SK-N-SH (cell line): ENCODE data around the gene GNAT2. TPM values are rescaled to one million over a fixed set of nuclear protein-coding genes. Genes with fewer than 3 reads are reported as not detected.

Experiments used
- CTCF ChIA-PET: fragments of 300-600, 350-600 bp; formaldehyde crosslinking; extraction: SDS; loops from one replicate; lab custom pipeline; 2021; lab: Yijun Ruan, JAX
- POLR2A ChIA-PET: fragments of 350-600 bp; sonication (Branson Sonifier 250); formaldehyde crosslinking; extraction: SDS; loops from one replicate; lab custom pipeline; 2020; ENCODE audit warnings: antibody characterized with exemption, inconsistent platforms; lab: Yijun Ruan, JAX
- DNase-seq: peaks from one replicate; pipeline ENCODE4 v3.0.0; 2012
- H2AFZ ChIP-seq: fragments of 200-600 bp; sonication (generic); 2 replicates; pipeline ENCODE4 v1.8.1; 2016; ENCODE audit warnings: antibody characterized with exemption, mild to moderate bottlenecking, low read depth
- H3F3A ChIP-seq: fragments of 200-600 bp; sonication (generic); replicated peaks from 2 replicates; pipeline ENCODE3; 2016; ENCODE audit warnings: antibody characterized with exemption, mild to moderate bottlenecking; ENCODE audit not compliant: insufficient read depth
- H3K27ac ChIP-seq, 2 experiments: fragments of 200-500 bp in 1 of 2; fragments of 200-600 bp in 1 of 2; sonication (Bioruptor generic) in 1 of 2; sonication (generic), shearing (Covaris generic) in 1 of 2; 2 replicates each; pipeline versions ENCODE4 v1.5.1 to v1.6.1; 2014 to 2016; ENCODE audit warnings: low read depth in 2 of 2, inconsistent platforms in 1 of 2, low read length in 1 of 2, mild to moderate bottlenecking in 1 of 2, mixed read lengths in 1 of 2
- H3K27me3 ChIP-seq: fragments of 200-600 bp; sonication (generic), shearing (Covaris generic); 2 replicates; pipeline ENCODE4 v1.6.1; 2016; ENCODE audit warnings: mixed run types; ENCODE audit not compliant: insufficient read depth
- H3K36me3 ChIP-seq, 2 experiments: fragments of 200-500 bp in 1 of 2; fragments of 200-600 bp in 1 of 2; sonication (Bioruptor generic) in 1 of 2; sonication (generic) in 1 of 2; replicated peaks in 1 of 2; 2 replicates each; pipeline versions ENCODE3 to v1.5.1; 2014 to 2016; ENCODE audit warnings: low read length in 1 of 2, mild to moderate bottlenecking in 1 of 2; ENCODE audit not compliant: insufficient read depth in 2 of 2, control insufficient read depth in 1 of 2
- H3K4me1 ChIP-seq, 2 experiments: fragments of 200-500 bp in 1 of 2; fragments of 200-600 bp in 1 of 2; sonication (Bioruptor generic) in 1 of 2; sonication (generic), shearing (Covaris generic) in 1 of 2; 2 replicates each; pipeline versions ENCODE4 v1.5.1 to v1.6.1; 2014 to 2016; ENCODE audit warnings: low read depth in 1 of 2, low read length in 1 of 2, mixed run types in 1 of 2; ENCODE audit not compliant: insufficient read depth in 2 of 2, control insufficient read depth in 1 of 2
- H3K4me2 ChIP-seq: fragments of 200-600 bp; sonication (generic), shearing (Covaris generic); 2 replicates; pipeline ENCODE4 v1.6.1; 2017; ENCODE audit warnings: mixed run types
- H3K4me3 ChIP-seq, 2 experiments: fragments of 200-500 bp in 1 of 2; fragments of 200-600 bp in 1 of 2; sonication (Bioruptor generic) in 1 of 2; sonication (generic), shearing (Covaris generic) in 1 of 2; 2 replicates each; pipeline versions ENCODE4 v1.5.1 to v1.8.1; 2014 to 2016; ENCODE audit warnings: low read depth in 2 of 2, inconsistent platforms in 1 of 2, low read length in 1 of 2, mild to moderate bottlenecking in 1 of 2, mixed read lengths in 1 of 2, moderate library complexity in 1 of 2
- H3K79me2 ChIP-seq: fragments of 200-600 bp; sonication (generic); 2 replicates; pipeline ENCODE4 v1.8.1; 2017; ENCODE audit warnings: mild to moderate bottlenecking; ENCODE audit not compliant: insufficient read depth
- H3K9ac ChIP-seq: fragments of 200-600 bp; sonication (generic); 2 replicates; pipeline ENCODE4 v1.6.1; 2017; ENCODE audit warnings: mixed run types
- H3K9me2 ChIP-seq: fragments of 200-600 bp; sonication (generic); 2 replicates; pipeline ENCODE4 v1.6.1; 2017; ENCODE audit warnings: mixed run types
- H3K9me3 ChIP-seq: fragments of 200-600 bp; sonication (generic); 2 replicates; pipeline ENCODE4 v1.6.1; 2017; ENCODE audit warnings: mixed run types, mild to moderate bottlenecking, moderate library complexity
- H4K20me1 ChIP-seq: fragments of 200-600 bp; sonication (generic); 2 replicates; pipeline ENCODE4 v1.6.1; 2017; ENCODE audit warnings: mild to moderate bottlenecking, mixed run types; ENCODE audit not compliant: insufficient read depth
- EP300 ChIP-seq, 2 experiments: IDR thresholded peaks; 2 replicates each; pipeline versions ENCODE4 v1.4.0 to v1.6.1; 2012; ENCODE audit warnings: borderline replicate concordance in 1 of 2, low read depth in 1 of 2, low read length in 1 of 2
- GABPA ChIP-seq: IDR thresholded peaks from 2 replicates; pipeline ENCODE4 v1.4.0; 2012; ENCODE audit warnings: low read depth, mild to moderate bottlenecking
- GATA2 ChIP-seq: sonication (generic); formaldehyde crosslinking; IDR thresholded peaks from 2 replicates; pipeline ENCODE4 v1.5.0; 2020; ENCODE audit warnings: mild to moderate bottlenecking, missing genetic modification reagents
- MXI1 ChIP-seq: IDR thresholded peaks from 2 replicates; pipeline ENCODE4 v1.6.1; 2012; ENCODE audit warnings: mild to moderate bottlenecking, low read depth, low read length, improper control_type of control experiment
- POLR2AphosphoS5 ChIP-seq: IDR thresholded peaks from 2 replicates; pipeline ENCODE4 v1.6.1; 2012; ENCODE audit warnings: low read depth, low read length
- RFX5 ChIP-seq: IDR thresholded peaks from 2 replicates; pipeline ENCODE4 v1.6.1; 2012; ENCODE audit warnings: mild to moderate bottlenecking, improper control_type of control experiment, low read length
- SIN3A ChIP-seq: IDR thresholded peaks from 2 replicates; pipeline ENCODE4 v1.6.1; 2012; ENCODE audit warnings: low read depth, mild to moderate bottlenecking, low read length, moderate library complexity, borderline replicate concordance
- SMC3 ChIP-seq: IDR thresholded peaks from 2 replicates; pipeline ENCODE4 v1.6.1; 2012; ENCODE audit warnings: low read depth, low read length, improper control_type of control experiment
- TAF1 ChIP-seq: IDR thresholded peaks from 2 replicates; pipeline ENCODE4 v1.6.1; 2012; ENCODE audit warnings: low read depth, mild to moderate bottlenecking, low read length, moderate library complexity, borderline replicate concordance
- TEAD4 ChIP-seq: IDR thresholded peaks from 2 replicates; pipeline ENCODE4 v1.4.0; 2012; ENCODE audit warnings: mild to moderate bottlenecking, borderline replicate concordance; ENCODE audit not compliant: insufficient read depth
- WGBS: methylation state at CpG from one replicate; pipeline ENCODE4 v1.1.6; 2017; ENCODE audit warnings: low lambda C conversion rate; 5-methylcytosine and 5-hydroxymethylcytosine counted together
- polyA plus RNA-seq, 3 experiments: library from polyadenylated mRNA; depleted of rRNA; stranded (reverse); fragments of >200 nt; gene quantifications; 2 replicates each; pipeline ENCODE4 v1.2.3, GENCODE V29; 2012
- TF ChIP-seq, protein P1 (sequence below): fragments of 200-600 bp; sonication (generic); IDR thresholded peaks from 2 replicates; pipeline ENCODE4 v1.6.1; 2017; ENCODE audit warnings: antibody characterized with exemption, mild to moderate bottlenecking, moderate library complexity
- TF ChIP-seq, protein P2 (sequence below): IDR thresholded peaks from 2 replicates; pipeline ENCODE4 v1.4.0; 2012; ENCODE audit warnings: low read depth
- TF ChIP-seq, protein P3 (sequence below): IDR thresholded peaks from 2 replicates; pipeline ENCODE4 v1.4.0; 2012; ENCODE audit warnings: low read depth, borderline replicate concordance
- TF ChIP-seq, protein P4 (sequence below): fragments of 150-350 bp; IDR thresholded peaks from 2 replicates; pipeline ENCODE4 v1.6.1; 2017; ENCODE audit warnings: antibody characterized with exemption, low read length, low read depth, borderline replicate concordance
- TF ChIP-seq, protein P5 (sequence below): fragments of 150-350 bp; IDR thresholded peaks from 2 replicates; pipeline ENCODE4 v1.6.1; 2016; ENCODE audit warnings: mild to moderate bottlenecking, low read depth, low read length

GNAT2 gene
- polyA plus RNA-seq, 1 of the 3 experiments (the other 2 are of a cell fraction), result 0.16 TPM

DNA sequence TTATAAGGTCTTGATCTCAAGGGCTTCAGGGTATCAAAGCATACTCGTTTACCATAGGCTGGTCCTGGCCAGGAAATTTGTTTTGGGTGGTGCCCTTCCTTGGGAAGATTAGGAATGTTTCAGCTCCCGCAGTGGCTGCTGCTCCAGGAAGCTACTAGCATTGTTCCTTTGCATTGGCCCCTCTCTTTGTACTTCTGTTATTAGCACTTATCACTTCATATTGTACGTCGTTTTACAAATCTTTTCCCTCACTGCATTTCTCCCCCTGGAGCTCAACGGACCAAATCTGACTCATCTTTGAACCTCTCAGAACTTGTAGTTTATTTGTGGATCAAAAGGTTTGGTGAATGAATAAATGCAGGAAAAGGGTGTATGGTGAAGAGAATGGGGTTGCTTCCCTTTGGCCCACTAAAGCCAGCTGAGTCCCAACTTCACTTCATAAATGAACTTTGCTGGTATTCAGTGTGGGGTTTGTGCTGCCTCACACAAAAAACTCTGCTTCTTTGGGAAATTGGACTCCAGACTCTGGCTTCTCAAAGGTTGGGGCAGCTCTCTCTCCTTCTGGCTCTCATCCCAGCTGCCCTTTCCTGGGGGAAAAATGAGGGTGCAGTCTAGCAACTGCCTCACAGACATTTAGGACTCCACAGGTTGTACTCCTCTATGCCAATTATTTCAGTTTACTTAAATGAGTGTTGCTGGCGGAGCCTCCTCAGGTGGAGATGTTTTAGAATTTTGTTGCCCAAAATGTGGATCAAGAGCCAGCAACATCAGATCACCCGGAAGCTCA, 5.9 kb downstream of the GNAT2 start:
- no peaks in the 10 kb centered on the region for H3K9me3 ChIP-seq
- no peaks in the 10 kb centered on the region for H3K27me3 ChIP-seq
- H3K4me2 ChIP-seq, result no peak overlapping the region
- CTCF ChIA-PET, result interaction anchor here (0.7 to 2.6 kb wide), 7 partner anchors 13 to 371 kb away, joined by 3 to 9 read pairs (median 3); partner anchors contain the start of gene AHCYL1
- H3K27ac ChIP-seq, result no peak overlapping the region
- H4K20me1 ChIP-seq, result no peaks in the 10 kb centered on the region
- no peak for DNase-seq
- no peak overlapping the region for H2AFZ ChIP-seq
- no peaks in the 10 kb centered on the region; the same call in 1 of the 2 replicates for H3K79me2 ChIP-seq
- H3K9me2 ChIP-seq, result no peaks in the 10 kb centered on the region
- no peak overlapping the region for H3K4me3 ChIP-seq
- H3F3A ChIP-seq, result peaks cover 23% of the 10 kb centered on the region
- POLR2A ChIA-PET, result interaction anchor here (1.3 kb wide), 1 partner anchor 65 kb away, joined by 3 read pairs; the partner anchor contains the start of gene GNAI3
- WGBS, result 67% methylated on average over 7 of the region's 7 CpGs
- no peaks in the 10 kb centered on the region for H3K36me3 ChIP-seq
- no peak for TF ChIP-seq MXI1
- TF ChIP-seq GABPA, result no peak
- TF ChIP-seq, protein P1, sequence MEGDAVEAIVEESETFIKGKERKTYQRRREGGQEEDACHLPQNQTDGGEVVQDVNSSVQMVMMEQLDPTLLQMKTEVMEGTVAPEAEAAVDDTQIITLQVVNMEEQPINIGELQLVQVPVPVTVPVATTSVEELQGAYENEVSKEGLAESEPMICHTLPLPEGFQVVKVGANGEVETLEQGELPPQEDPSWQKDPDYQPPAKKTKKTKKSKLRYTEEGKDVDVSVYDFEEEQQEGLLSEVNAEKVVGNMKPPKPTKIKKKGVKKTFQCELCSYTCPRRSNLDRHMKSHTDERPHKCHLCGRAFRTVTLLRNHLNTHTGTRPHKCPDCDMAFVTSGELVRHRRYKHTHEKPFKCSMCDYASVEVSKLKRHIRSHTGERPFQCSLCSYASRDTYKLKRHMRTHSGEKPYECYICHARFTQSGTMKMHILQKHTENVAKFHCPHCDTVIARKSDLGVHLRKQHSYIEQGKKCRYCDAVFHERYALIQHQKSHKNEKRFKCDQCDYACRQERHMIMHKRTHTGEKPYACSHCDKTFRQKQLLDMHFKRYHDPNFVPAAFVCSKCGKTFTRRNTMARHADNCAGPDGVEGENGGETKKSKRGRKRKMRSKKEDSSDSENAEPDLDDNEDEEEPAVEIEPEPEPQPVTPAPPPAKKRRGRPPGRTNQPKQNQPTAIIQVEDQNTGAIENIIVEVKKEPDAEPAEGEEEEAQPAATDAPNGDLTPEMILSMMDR, result no peak
- no peak for TF ChIP-seq SIN3A
- TF ChIP-seq GATA2 (CRISPR knock-in tag), result no peak
- no peak for TF ChIP-seq EP300 (IDR thresholded peaks at IDR 0.05; ENCODE audit: borderline replicate concordance in 1 of 2, low read depth in 1 of 2, low read length in 1 of 2)
- TF ChIP-seq, protein P2, sequence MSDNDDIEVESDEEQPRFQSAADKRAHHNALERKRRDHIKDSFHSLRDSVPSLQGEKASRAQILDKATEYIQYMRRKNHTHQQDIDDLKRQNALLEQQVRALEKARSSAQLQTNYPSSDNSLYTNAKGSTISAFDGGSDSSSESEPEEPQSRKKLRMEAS, result no peak
- no peak for TF ChIP-seq RFX5
- TF ChIP-seq TAF1, result no peak
- peaks cover 12 to 19% of the 10 kb centered on the region in 2 experiments; a peak in 3 of 4 replicates for H3K4me1 ChIP-seq
- H3K9ac ChIP-seq, result no peak overlapping the region

DNA sequence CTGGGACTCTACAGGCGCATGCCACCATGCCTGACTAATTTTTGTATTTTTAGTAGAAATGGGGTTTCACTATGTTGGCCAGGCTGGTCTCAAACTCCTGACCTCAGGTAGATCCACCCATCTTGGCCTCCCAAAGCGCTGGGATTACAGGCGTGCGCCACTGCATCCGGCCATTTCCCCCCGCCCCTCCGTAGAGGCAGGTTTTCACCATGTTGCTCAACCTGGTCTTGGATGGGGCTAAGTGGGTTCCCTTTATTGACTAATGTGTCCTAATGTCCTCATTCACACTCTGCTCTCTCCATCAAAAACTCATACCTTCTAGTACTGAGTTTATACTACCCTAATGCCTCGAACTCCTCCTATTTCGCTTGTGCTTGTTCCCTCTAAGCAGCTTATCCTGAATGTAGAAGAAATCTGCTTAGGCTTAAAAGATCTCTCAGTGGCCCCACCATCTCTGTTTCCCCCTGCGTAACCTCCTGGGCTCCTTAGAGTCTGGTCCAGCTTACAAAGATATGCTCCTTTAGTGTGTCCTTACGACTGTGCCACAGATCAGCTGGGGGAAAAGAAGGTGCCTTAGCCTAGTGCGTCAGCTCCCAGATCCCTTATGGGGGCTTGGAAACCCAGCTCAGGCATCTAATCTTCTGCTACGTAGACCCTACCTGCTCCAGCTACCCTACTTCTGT, 8.0 kb downstream of the GNAT2 start:
- peaks cover 13% of the 10 kb centered on the region for H3F3A ChIP-seq
- H4K20me1 ChIP-seq, result no peaks in the 10 kb centered on the region
- H3K36me3 ChIP-seq, result no peaks in the 10 kb centered on the region
- CTCF ChIA-PET, result interaction anchor here (1.2 to 2.6 kb wide), 4 partner anchors 13 to 38 kb away, joined by 3 to 9 read pairs (median 4); no protein-coding TSS in a partner anchor
- no peaks in the 10 kb centered on the region for H3K9me2 ChIP-seq
- H2AFZ ChIP-seq, result no peak overlapping the region
- no peak overlapping the region for H3K4me2 ChIP-seq
- POLR2A ChIA-PET, result no interaction called here
- WGBS, result 96% methylated on average over 8 of the region's 13 CpGs
- H3K4me3 ChIP-seq, result no peak overlapping the region
- peaks cover 0 to 5% of the 10 kb centered on the region in 2 experiments; a peak in 1 of 4 replicates for H3K4me1 ChIP-seq
- H3K27me3 ChIP-seq, result no peaks in the 10 kb centered on the region
- H3K79me2 ChIP-seq, result no peaks in the 10 kb centered on the region
- no peaks in the 10 kb centered on the region for H3K9me3 ChIP-seq
- DNase-seq, result no peak
- peak overlapping the region in 1 of 2 experiments; percentile 60; a peak in 1 of 4 replicates for H3K27ac ChIP-seq
- no peak overlapping the region for H3K9ac ChIP-seq
- TF ChIP-seq, protein P3, sequence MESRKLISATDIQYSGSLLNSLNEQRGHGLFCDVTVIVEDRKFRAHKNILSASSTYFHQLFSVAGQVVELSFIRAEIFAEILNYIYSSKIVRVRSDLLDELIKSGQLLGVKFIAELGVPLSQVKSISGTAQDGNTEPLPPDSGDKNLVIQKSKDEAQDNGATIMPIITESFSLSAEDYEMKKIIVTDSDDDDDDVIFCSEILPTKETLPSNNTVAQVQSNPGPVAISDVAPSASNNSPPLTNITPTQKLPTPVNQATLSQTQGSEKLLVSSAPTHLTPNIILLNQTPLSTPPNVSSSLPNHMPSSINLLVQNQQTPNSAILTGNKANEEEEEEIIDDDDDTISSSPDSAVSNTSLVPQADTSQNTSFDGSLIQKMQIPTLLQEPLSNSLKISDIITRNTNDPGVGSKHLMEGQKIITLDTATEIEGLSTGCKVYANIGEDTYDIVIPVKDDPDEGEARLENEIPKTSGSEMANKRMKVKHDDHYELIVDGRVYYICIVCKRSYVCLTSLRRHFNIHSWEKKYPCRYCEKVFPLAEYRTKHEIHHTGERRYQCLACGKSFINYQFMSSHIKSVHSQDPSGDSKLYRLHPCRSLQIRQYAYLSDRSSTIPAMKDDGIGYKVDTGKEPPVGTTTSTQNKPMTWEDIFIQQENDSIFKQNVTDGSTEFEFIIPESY, result no peak
- TF ChIP-seq TEAD4, result no peak
- no peak for TF ChIP-seq GATA2 (CRISPR knock-in tag)
- TF ChIP-seq, protein P4, sequence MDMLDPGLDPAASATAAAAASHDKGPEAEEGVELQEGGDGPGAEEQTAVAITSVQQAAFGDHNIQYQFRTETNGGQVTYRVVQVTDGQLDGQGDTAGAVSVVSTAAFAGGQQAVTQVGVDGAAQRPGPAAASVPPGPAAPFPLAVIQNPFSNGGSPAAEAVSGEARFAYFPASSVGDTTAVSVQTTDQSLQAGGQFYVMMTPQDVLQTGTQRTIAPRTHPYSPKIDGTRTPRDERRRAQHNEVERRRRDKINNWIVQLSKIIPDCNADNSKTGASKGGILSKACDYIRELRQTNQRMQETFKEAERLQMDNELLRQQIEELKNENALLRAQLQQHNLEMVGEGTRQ, result no peak
- TF ChIP-seq, protein P5, sequence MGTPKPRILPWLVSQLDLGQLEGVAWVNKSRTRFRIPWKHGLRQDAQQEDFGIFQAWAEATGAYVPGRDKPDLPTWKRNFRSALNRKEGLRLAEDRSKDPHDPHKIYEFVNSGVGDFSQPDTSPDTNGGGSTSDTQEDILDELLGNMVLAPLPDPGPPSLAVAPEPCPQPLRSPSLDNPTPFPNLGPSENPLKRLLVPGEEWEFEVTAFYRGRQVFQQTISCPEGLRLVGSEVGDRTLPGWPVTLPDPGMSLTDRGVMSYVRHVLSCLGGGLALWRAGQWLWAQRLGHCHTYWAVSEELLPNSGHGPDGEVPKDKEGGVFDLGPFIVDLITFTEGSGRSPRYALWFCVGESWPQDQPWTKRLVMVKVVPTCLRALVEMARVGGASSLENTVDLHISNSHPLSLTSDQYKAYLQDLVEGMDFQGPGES, result no peak
- TF ChIP-seq, protein P1, result no peak
- no peak for TF ChIP-seq POLR2AphosphoS5
- TF ChIP-seq SMC3, result no peak
